Astrocyte (in vitro differentiated cells and primary cell): ENCODE data around the gene DLX6.

Experiments
- CTCF ChIP-seq: IDR thresholded peaks from 2 replicates; pipeline ENCODE4 v1.5.1; 2011; ENCODE audit warnings: low read depth, mild to moderate bottlenecking, inconsistent platforms, low read length, moderate library complexity; ENCODE audit not compliant: insufficient read depth
- EZH2 ChIP-seq: IDR thresholded peaks from 2 replicates; pipeline ENCODE4 v1.6.1; 2012; ENCODE audit warnings: mild to moderate bottlenecking, low read length, inconsistent platforms; ENCODE audit not compliant: insufficient read depth

- TF ChIP-seq CTCF = no peak
- no peak for TF ChIP-seq EZH2
These were observed 12.1 kb upstream of the DLX6 start for GRCh38 chr7:96993094-96993865.
